Stimulated activated CD8-positive, alpha-beta memory T cell treated with anti-CD3 and anti-CD28 coated beads, Interleukin-15, amount 100 ng/mL, for 4 hours (primary cell): ENCODE data around the gene HNRNPL.
"Not testable (repeated sequence)": the region's sequence is repeated elsewhere in the genome, so short reads cannot be mapped to it uniquely, and the experiment has no call there.

Experiments used
- DNase-seq, 2 donors: peaks; one replicate each; pipeline ENCODE4 v3.0.0-alpha.2; 2020; ENCODE audit warnings: low read depth in 2 of 2

The HNRNPL gene

GRCh38 chr19:38801359-38802095 is 48.3 kb downstream of the HNRNPL start:
- no peak for DNase-seq

GRCh38 chr19:38800577-38801347 is 49.0 kb downstream of the HNRNPL start:
- no peak for DNase-seq

GRCh38 chr19:38799104-38799503 is 50.7 kb downstream of the HNRNPL start:
- DNase-seq = no peak

GRCh38 chr19:38797781-38798180 is 52.0 kb downstream of the HNRNPL start:
- not testable (repeated sequence) for DNase-seq

DNA sequence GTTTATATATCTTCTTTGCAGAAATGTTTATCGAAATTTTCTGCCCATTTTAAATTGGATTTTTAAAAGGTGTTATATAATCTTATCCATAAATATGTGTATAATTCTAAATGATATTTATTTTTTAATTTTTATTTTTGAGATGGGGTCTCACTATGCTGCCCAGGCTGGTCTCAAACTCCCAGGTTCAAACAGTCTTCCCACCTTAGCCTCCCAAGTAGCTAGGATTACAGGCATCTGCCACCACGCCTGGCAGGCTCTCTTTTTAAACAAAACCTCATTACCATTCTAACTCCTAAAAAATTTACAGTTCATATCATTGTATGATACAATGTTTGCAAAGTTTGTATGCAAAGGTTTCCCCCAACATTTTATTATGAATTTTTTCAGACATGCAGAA is 53.6 kb downstream of the HNRNPL start:
- no peak for DNase-seq

- no peak for DNase-seq
Observed at GRCh38 chr19:38795549-38795948, 54.2 kb downstream of the HNRNPL start.

DNA sequence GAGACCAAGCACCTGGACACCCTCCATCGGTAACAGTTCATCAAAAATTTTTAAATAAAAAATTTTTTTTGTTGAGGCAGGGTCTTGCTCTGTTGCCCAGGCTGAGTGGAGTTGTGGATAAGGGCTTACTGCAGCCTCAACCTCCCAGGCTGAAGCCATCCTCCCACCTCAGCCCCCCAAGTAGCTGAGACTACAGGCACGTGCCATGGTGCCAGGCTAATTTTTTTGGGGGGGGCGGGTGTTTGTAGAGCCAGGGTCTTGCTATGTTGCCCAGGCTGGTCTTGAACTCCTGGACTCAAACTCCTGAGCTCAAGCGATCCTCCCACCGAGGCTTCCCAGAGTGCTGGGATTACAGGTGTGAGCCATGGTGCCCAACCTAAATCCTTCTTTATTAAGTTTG is 56.1 kb downstream of the HNRNPL start:
- no peak for DNase-seq

GRCh38 chr19:38793177-38793576 is 56.6 kb downstream of the HNRNPL start:
- DNase-seq = no peak

DNA sequence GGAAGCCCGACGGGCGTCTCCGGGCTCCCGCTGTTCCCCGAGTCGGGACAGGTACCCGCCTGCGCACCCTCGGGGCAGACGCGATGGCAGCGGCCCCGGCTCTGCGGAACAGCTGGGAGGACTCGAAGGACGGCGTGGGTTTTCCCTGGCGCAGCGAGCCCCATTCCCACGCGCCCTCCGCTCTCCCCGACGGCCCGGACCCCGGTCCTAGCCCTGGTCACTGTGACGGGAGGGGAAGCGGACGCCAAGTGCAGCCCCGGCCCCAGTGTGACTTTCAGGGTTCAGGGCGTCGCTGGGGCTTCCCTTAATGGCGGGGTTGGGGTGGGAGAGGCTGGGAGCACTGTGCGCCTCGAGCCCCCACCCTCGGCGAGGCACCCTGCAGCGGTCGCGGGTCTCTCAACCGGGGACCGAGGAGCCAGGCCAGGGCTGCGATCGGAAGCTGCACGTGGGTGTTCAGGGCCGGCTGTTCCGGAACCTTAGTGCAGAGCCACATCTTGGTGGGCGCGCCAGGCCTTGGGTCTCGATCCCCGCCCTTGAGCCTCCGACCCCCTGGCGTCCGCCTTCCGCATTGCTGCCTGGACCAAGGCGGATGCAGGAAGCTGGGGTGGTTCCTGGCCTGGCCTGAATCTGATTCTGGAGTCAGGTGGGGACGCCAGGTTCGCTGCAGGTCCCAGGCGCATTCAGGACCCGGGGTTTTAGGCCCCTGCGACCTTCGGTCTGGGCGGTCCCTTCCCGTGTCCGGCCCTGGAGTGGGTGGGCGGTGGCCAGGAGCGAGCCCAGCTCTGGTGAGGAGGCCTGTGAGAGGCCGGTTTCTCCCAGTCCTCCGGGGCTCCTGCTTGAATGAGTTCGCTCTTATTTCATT is 57.3 kb downstream of the HNRNPL start:
- no peak for DNase-seq

GRCh38 chr19:38791451-38792064 is 58.2 kb downstream of the HNRNPL start:
- DNase-seq = not testable (repeated sequence)

- not testable (repeated sequence) for DNase-seq
Observed at GRCh38 chr19:38790507-38791403, 59.0 kb downstream of the HNRNPL start.

DNA sequence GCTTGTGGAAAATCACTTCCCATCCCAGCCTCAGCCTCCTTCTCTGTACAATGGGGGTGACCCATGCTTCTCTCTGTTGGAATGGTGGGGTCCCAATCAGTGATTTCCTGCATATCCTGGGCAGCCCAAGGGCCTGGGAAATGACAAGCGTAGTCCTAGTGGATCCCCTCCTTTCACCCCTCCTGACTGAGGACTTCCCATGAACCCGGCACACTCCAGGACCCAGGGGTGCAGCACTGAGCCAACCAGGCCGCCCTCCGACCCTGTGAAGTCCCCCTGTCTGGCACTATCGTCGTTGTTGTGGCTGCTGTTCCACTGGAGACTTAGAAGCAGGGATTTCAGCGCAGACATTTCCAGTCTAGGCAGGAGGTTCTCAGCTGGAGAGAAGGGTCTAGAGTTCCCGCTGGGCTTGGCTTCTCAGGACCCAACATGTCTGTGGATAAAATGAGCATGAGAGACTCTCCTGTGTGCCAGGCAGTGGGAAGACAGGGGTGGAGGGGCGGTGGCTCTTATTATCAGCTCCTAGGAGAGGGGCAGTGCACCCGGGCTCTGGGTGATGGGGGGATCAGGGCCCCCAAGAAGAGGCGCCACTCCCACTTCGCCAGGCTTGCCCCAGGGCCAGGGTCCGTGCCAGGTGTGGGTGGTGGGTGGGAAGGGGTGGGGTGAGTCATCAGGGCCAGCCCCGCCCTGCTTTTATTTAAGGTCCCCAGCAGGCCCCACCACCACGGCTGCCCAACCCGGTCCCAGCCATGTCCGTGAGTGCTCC is 61.1 kb downstream of the HNRNPL start, which contains the start of gene LGALS7B:
Gene LGALS7B, plus strand, starts transcription at position 723 of the 766 bp plus-strand sequence. Its CDS starts 27 bp downstream, at position 750.
- no peak for DNase-seq

- no peak for DNase-seq
Observed at GRCh38 chr19:38786572-38787265, 63.1 kb downstream of the HNRNPL start.
